NB4 (cell line): Measurements from ENCODE around the gene CACNA2D3.

Experiments used
- DNase-seq: peaks from one replicate; pipeline ENCODE4 v3.0.0; 2010; ENCODE audit warnings: low read depth
- H3K4me3 ChIP-seq: one replicate; pipeline ENCODE4 v1.5.1; 2011; ENCODE audit warnings: mild to moderate bottlenecking, low read depth, low read length, moderate library complexity
- MYC ChIP-seq: IDR thresholded peaks from 2 replicates; pipeline ENCODE4 v1.6.1; 2011; ENCODE audit warnings: low read depth, low read length
- POLR2A ChIP-seq: IDR thresholded peaks from 2 replicates; pipeline ENCODE4 v1.6.1; 2011; ENCODE audit warnings: mild to moderate bottlenecking; ENCODE audit not compliant: insufficient read length; ENCODE audit errors: extremely low read depth
- TF ChIP-seq, protein P1 (sequence below): IDR thresholded peaks from one replicate; pipeline ENCODE4 v1.5.1; 2012; ENCODE audit warnings: low read depth, low read length
- TF ChIP-seq, protein P2 (sequence below): IDR thresholded peaks from 2 replicates; pipeline ENCODE4 v1.6.1; 2011; ENCODE audit warnings: low read depth, low read length

CACNA2D3 gene

GRCh38 chr3:54709785-54710184 lies 587.4 kb downstream of the CACNA2D3 start:
- DNase-seq = no peak
- TF ChIP-seq, protein P1, sequence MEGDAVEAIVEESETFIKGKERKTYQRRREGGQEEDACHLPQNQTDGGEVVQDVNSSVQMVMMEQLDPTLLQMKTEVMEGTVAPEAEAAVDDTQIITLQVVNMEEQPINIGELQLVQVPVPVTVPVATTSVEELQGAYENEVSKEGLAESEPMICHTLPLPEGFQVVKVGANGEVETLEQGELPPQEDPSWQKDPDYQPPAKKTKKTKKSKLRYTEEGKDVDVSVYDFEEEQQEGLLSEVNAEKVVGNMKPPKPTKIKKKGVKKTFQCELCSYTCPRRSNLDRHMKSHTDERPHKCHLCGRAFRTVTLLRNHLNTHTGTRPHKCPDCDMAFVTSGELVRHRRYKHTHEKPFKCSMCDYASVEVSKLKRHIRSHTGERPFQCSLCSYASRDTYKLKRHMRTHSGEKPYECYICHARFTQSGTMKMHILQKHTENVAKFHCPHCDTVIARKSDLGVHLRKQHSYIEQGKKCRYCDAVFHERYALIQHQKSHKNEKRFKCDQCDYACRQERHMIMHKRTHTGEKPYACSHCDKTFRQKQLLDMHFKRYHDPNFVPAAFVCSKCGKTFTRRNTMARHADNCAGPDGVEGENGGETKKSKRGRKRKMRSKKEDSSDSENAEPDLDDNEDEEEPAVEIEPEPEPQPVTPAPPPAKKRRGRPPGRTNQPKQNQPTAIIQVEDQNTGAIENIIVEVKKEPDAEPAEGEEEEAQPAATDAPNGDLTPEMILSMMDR = no peak
- no peak for TF ChIP-seq MYC
- TF ChIP-seq, protein P2, sequence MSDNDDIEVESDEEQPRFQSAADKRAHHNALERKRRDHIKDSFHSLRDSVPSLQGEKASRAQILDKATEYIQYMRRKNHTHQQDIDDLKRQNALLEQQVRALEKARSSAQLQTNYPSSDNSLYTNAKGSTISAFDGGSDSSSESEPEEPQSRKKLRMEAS = no peak
- TF ChIP-seq POLR2A = no peak
- no peak overlapping the region for H3K4me3 ChIP-seq

- TF ChIP-seq, protein P1 = no peak
- TF ChIP-seq POLR2A = no peak
- no peak for TF ChIP-seq MYC
- TF ChIP-seq, protein P2 = no peak
- H3K4me3 ChIP-seq = no peak overlapping the region
- no peak for DNase-seq
These were observed 588.6 kb downstream of the CACNA2D3 start for GRCh38 chr3:54710954-54711353.

DNA sequence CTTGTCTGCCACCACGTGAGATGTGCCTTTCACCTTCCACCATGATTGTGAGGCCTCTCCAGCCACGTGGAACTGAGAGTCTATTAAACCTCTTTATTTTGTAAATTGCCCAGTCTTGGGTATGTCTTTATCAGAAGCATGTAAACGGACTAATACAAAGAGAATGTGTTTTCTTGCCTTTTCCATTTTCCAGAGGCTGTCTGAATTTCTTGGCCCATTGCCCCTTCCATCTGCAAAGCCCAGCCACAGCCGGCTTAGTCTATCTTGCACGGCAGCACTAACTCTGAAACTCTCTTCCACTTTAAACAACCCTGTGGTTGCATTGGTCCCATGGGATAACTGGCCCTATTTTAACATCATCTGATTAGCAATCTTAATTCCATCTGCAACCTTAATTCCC lies 590.2 kb downstream of the CACNA2D3 start:
- TF ChIP-seq POLR2A (no peak), MYC (no peak)
- TF ChIP-seq, protein P1 = no peak
- TF ChIP-seq, protein P2 = no peak
- no peak for DNase-seq
- H3K4me3 ChIP-seq = no peak overlapping the region

DNA sequence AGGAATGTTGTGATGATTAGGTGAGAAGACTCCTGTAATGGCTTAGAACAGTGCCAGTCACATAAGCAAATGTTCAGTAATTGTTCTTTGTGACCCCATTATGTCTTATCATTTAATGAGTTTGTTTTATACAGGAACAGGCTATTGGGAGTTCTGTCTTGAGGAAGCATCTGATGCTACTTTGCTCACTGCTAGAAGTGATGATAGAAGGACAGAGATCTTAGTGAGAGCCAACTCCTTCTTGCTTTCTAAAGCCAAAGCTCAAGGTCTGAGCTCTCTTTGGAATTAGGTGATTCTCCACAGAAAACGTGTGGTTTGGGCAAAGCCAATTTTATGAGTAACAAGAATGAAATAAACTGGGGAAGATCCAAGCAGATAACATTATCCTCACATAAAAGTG lies 590.7 kb downstream of the CACNA2D3 start:
- no peak overlapping the region for H3K4me3 ChIP-seq
- DNase-seq = no peak
- TF ChIP-seq, protein P1 = no peak
- no peak for TF ChIP-seq MYC
- TF ChIP-seq POLR2A = no peak
- TF ChIP-seq, protein P2 = no peak

DNA sequence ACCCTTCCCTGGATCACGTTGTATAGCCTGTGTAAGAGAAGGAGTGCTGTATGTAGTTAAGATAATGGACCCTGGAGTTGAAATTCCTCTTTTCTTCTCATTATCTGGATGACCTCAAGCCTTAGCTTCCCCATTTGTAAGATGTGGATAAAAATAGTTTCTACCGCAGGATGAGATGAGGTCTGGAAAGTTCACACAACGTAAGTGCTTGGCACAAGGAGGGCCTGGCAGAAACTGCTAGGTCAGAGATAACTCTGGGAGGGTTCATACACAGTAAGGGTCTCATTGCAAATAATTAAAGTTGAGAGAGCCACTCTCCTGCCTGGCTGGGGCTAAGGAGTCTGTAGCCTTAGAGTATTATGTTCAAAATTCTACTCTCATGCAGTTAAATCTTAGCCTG lies 591.1 kb downstream of the CACNA2D3 start:
- TF ChIP-seq, protein P2 = no peak
- TF ChIP-seq, protein P1 = no peak
- no peak for TF ChIP-seq MYC
- H3K4me3 ChIP-seq = no peak overlapping the region
- peak; percentile 2 for DNase-seq

DNA sequence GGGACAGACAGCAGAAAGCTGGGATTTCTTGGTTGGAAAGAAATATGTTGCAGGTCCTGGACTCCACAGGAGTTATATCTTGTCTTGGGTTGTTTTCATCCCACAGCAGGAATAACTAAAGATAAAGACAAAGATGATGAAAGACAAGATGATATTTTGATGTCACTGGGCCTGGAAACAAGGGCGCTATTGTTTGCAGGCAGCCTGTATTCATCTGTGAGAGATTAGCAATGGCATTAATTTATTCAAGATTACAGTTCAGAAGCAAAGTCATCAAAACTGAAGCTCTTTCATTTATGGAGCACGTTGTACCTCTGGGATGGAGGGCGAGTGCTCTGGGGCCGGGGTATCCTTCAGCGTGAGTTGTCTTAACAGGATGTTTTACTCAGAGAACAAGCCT lies 591.7 kb downstream of the CACNA2D3 start:
- no peak for DNase-seq
- TF ChIP-seq, protein P2 = no peak
- TF ChIP-seq MYC (no peak), POLR2A (no peak)
- TF ChIP-seq, protein P1 = no peak
- H3K4me3 ChIP-seq = no peak overlapping the region
